SH-SY5Y (cell line): ENCODE measurements around the gene THAP8.

Experiments
- GATA2 ChIP-seq: IDR thresholded peaks from 2 replicates; pipeline ENCODE4 v1.6.1; 2011; ENCODE audit warnings: mild to moderate bottlenecking, low read depth, low read length
- GATA3 ChIP-seq: IDR thresholded peaks from 2 replicates; pipeline ENCODE4 v1.6.1; 2011; ENCODE audit warnings: low read depth, mild to moderate bottlenecking, low read length, moderate library complexity

DNA sequence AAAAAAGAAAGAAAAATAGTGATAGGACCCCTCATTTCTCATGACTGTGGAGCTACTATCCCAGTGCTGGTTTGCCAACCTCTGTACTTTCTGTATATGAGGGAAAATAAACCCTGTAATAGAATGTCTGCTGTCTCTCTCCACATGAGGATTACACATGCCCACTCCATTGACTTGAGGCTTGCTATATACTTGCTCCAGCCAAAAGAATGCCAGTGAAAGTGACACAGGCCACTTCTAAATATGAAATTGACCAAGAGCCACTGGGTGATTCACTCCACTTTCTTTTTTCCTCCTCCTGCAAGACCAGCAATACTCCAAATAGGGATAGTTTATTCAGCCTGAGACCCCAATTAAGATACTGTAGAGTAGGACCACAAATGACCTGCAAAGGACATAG lies 6.2 kb downstream of the THAP8 start:
- TF ChIP-seq GATA2, result no peak
- TF ChIP-seq GATA3, result no peak
